ENCODE results near the gene ZHX3. TPM values are rescaled to one million over a fixed set of nuclear protein-coding genes. Genes with fewer than 3 reads are reported as not detected.

Gene ZHX3
- total RNA-seq, 1 donor from 2014 or later = 11.6 TPM

DNA sequence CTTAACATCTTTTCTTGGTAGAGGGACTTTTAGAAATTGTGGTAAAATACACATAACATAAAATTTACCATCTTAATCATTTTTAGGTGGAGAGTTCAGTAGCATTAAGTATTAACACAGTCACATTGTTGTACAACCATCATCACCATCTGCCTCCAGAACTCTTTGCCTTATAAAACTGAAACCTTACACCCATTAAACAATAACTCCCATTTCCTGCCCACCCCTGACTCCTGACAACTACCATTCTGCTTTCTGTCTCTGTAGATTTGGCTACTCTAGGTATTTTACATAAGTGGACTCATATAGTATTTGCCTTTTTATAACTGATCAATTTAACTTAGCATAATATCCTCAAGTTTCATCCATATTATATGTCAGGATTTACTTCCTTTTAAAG is 88.7 kb downstream of the ZHX3 start:
- no peak for DNase-seq (ENCODE audit: low spot score)

DNA sequence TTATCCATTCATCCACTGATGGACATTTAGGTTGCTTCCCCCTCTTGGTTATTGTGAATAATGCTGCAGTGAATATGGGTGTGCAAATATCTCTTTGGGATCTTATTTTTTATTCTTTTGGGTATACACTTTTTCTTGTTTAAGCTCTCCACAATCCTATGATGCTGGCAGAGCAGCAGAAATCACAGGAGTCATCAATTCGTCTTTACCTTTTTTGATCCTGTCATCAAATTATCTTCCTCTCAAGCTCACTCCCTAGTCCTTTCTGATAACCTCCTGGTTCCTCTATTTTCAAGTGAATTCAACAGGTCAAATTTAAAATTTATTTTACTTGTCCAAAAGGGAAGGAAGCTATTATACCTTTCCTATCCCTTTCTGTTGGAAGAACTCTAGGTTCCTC is 91.1 kb downstream of the ZHX3 start:
- no peak for DNase-seq (ENCODE audit: low spot score)

DNA sequence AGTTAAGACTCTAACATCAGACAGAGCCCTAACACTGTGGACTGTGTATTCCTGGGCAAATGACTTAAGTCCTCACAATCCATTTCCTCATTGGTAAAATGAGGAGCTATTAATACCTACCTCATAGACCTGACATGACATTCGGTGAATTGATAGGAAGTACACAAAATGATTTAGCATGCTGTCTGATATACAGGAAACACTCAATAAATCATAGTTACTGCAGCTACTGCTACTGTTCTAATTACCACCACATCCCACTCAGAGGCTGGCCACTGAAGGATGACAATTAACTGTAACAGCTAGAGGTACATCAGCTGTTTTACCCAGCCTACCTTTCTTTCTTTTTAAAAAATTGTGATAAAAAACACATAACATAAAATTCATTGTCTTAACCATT is 92.4 kb downstream of the ZHX3 start:
- no peak for DNase-seq (ENCODE audit: low spot score)

DNA sequence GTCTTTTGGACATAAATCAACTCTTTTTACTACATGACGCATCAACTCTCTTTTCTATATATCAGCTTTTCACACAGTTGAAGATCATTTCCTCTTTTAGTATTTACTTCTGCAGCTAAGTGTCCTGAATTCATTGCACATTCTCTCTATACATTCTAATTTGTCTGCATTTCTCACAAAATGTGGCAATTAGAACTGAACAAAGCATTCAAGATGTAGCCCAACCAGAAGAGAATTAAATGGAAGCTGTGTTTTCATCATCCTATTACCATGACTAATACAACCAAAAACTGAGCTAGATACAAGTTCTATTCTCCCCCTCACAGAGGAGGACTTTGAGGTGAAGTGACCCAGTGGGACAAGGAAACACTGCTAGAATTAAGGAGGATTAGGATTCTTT is 93.2 kb downstream of the ZHX3 start:
- DNase-seq (ENCODE audit: low spot score) = no peak

DNA sequence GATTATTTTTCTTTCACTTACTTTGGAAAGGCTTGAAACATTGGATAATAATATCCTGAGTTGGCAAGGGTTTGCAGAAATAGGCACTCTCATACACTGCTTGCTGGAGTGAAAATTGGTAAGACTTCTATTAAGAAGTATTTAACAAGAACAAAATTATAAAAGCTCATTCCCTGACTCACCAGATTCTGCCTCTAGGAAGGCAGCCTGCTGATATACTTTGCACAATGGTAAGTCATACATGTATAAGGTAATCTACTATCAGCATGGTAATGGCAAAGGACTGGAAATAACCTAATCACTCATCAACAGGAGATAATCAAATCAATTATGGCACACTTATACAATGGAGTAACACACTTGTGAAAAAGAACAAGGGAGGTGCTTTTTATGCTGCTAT is 94.4 kb downstream of the ZHX3 start:
- no peak for DNase-seq (ENCODE audit: low spot score)

DNA sequence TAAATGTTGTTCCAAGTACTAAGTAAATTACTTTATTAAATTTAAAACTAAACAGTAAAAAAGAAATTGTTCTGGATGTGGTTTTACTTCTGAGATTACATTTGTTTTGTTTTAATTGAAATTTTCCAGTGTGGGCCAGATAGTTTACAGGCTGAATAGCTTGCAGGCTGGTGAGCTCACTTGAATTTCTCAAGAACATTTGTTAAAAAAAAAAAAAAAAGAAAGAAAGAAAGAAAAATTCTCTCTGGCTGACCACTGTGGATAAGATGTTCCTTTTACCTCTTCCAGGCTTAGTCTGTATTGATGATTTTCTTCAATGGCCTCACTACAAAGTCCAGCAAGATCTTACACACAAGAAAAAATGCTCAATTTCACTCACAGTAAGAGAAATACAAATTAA is 94.8 kb downstream of the ZHX3 start:
- DNase-seq (ENCODE audit: low spot score) = no peak

DNA sequence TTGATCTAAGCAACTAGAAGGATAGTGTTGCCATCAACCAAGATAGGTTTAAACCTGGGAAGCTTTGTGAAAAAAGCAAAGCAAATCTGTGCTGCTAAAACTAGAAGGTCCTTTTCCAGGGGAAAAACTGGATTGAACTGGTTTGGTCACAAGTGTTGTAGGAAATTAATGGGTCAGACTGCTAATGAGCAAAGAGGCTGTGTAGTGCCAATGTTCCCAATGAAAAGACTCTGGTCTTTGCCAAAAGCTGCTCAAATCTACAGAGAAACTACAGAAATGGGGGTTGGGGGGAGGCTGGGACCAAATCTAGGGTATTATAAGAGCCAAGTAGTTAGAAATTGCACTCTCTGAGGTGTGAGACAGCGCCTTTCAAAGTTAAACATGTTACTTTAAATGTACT is 95.2 kb downstream of the ZHX3 start:
- no peak for DNase-seq (ENCODE audit: low spot score)

DNA sequence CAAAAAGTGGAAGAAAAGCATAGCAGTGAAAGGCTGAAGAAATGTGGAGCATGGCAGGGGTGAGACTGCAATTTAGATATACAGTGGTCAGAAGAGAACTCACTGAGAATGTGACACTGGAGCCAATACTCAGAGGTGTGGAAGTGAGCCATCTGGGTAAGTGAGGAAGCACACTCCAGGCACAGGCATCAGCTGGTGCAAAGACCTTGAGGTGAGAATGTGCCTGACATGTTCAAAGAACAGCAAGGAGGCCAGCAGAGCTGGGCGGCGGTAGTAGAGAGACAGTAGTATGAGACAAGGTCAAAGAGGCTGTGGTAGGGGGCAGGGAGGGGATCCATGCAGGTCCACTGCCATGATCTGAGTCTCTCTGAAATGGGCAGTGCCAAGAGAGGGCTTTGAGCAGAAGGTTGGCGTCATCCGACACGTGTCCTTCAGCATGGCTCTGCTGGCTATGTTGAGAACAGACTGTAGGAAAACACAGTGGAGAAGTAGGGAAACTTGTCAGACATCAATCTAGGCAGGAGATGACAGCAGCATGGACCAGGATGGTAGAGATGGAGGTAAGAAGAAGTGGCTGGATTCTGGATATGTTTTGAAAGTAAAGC is 95.8 kb downstream of the ZHX3 start:
- DNase-seq (ENCODE audit: low spot score) = no peak

DNA sequence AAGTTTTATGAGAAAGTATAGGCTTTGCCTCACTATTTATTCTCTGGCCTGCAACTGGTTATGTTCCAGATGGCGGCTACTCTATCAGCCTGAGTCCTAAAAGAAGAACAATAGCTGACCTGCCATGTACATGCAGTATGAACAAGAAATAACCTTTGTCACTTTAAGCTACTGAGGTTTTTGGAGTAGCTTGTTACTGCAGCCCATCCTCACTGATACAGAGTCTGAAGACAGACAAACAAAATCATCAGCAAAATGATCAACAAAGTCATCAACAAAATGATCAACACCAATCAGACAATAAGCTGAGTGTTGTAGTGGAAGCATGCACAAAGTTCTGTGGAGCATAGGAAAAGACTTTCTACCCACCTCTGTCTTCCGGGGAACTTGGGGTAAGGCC is 97.7 kb downstream of the ZHX3 start:
- no peak for DNase-seq (ENCODE audit: low spot score)

DNA sequence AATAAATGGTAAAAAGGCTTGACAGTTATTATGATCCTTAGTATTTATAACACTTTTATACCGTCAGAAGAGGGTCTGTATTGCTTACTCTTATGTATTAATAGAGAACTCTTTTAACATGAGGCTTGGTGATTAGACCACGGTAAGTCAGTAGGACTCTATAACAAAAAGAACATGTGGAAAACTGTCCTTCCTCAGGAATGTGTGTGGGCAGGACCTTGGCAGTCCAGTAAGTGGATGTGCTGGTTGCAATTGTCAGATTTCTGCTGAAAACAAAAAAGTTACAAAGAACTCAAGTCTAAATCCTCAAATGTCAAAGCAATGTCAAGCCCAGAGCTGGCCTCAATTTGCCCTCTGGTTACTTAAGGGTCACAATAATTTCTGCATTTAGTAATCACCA is 99.1 kb downstream of the ZHX3 start:
- no peak for DNase-seq (ENCODE audit: low spot score)

DNA sequence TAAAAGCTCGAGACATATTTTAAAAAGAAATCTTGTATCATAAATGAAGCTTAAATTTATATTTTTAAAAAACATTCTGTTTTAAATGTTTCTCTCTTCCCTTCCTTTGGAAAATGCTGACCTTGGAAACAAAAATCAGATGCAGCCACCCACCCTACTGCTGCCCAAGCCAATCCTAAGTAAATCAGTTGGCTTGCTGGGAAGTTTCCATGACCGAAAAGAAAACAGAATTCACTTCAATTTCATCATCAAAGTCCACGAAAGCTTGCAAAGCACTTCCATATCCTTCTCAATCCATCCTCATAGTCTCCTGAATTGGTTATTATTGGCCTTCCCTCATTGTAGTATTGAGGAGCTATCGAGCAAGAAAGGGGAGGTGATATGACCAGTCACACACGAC is 100.1 kb downstream of the ZHX3 start:
- DNase-seq (ENCODE audit: low spot score) = no peak

DNA sequence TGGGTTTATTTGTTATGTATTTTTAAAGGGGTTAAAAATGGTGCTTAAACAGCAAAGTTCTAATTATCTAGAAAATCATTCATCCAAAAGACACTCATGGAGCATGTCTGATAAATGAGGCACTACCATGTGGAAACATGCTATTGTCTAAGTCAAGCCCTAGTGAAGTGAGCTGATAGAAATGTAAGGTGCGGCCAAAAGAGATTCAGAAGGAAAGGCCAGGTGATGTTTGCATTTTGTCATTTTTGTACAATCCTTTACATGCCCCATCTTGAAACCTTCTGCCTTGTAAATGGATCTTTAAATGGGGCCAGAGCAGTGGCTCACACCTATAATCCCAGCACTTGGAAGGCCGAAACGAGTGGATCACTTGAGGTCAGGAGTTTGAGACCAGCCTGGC is 102.9 kb downstream of the ZHX3 start:
- no peak for DNase-seq (ENCODE audit: low spot score)

DNA sequence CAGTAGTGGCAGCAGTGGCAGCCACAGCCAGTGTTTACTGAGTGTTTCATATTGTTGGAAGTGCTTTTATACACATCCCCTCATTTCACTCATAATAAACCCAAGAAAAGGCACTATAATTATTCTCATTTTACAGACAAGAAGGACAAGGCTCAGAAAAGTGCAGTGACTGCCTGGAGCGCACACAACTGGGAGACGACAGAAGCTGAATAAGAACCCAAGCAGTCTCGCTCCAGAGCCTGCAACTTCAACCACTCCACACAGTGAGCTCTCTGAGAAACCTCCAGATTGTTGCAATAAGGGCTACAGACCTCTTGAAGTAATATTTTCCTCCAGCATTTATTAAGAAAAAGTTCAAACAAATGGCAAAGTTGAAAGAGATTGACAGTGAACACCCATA is 103.3 kb downstream of the ZHX3 start:
- DNase-seq (ENCODE audit: low spot score) = no peak

DNA sequence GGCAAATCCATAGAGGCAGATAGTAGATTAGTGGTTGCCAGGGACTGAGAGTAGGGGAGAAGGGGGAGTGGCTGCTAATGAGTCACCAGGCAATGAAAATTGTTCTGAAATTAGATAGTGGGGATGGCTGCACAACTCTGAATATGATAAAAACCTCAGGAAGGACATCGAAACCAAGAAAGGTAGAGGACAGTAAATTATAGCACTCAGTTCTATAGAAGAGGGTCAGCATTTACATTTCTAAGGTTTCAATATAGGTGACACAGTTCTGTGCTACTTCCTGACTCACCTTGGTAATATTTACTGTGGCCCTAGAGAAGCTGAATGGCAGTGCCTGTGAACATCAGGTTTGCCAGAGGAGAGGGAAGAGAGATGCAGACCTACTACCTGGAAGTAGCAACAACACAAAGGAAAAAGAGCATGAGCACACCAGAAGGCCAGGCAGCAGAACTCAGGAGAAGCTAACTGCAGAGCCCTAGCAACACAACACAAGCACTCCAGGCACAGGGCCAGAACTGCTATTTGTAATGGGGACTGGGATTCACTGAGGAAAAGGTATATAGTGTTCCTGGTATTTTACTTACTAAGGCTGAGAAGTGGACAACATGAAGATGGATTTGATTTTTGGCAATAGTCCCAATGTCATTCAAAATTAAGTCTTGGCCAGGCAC is 104.2 kb downstream of the ZHX3 start:
- DNase-seq (ENCODE audit: low spot score) = peak; percentile 57

DNA sequence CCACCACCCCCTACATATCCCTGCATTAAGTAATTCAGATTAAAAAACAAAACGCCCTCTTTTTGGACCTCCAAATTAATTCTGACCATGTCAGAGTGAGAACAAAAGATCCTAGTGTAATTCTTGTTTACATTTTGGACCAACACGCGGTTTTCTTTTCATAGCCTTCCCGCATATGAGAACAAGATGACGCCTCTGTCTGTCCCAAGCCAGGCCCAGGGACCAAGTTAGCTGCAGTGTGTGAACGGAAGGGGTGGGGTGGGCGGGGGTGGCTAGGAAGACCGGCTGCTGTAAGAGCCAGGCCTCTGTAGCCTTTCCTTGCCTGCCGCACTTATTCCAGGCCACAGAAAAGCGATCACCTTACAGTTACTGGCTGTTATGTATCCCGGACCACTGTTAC is 112.2 kb downstream of the ZHX3 start:
- DNase-seq (ENCODE audit: low spot score) = no peak

DNA sequence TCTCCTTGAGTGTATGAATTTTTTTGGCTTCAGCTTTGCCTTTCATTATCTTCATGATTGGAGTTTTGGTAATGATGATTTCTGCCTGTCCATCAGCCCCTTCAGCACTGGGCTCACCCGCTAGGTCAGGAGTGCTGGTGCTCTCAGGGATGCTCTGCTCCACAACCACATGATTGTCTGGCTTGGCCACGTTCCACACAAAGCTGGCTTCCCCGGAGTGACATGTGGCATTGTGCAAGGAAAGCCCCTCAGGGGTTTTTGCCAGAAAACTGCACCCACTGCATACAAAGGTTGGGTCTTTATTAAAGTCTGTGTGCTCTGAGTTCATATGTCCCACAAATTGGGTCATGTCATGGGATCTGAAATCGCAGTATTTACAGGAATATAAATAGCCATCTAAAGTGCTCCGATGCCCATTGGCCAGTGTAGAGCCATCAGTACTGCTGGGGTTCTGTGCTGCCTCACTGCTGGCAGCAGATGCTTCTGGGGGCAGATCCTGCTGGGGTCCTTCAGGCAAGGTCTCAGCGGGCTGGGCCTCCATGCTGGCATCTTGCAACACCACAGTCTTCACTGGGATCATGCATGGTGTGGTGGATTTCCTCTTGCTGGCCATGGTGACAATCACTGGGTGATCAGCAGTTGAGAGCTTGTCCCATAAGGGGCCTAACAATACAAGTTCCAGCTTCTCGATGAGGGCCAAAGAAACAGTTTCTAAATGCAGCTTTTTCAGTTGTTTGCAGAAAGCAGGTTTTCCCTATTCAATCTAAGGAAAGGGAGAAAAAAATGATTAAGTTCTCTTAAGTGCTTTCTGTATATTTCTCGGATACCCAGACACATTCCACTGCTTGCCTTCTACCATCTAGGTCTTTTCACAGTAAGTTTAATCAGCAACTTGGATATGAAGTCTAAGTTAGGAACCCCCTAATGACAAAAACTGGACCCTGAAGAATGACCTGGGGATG is 112.9 kb downstream of the ZHX3 start:
- no peak for DNase-seq (ENCODE audit: low spot score)

DNA sequence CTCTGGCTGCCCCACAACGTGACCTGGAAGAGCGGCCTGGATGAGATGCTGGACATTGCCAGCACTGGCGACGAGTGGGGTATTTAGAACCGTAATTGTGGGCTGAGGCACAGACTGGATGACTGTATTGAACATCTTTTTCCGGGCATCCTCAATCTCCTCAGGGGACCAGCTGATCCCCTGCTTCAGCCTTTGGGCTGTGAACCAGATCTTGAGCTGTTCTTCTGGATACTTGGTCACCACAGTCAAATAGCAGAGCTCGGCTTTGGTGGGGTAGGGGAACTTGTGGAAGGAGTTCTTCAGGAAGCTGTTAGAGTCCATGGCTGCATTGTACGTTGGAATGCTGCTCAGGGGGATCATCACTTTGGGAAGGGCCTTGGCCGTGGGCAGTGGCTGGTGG is 113.9 kb downstream of the ZHX3 start:
- DNase-seq (ENCODE audit: low spot score) = no peak

DNA sequence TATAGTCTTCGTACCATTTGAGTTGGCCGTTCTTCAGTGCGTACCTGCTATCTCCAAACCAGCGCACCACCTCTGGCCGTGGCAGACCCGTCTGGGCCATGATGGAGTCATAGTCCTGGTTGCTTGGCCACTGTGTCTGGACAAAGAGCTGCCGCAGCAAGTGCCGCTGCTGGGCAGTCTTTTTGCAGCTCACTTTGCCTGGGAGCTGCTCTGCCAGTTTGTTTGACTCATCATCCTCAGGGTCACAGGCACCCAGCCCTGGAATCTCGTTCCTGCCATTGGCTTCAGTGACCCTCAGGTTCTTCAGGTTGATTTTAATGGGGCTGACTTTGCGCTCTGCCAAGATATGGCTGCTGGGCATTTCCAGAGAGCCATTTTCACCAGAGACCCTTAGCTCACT is 115.1 kb downstream of the ZHX3 start:
- no peak for DNase-seq (ENCODE audit: low spot score)

DNA sequence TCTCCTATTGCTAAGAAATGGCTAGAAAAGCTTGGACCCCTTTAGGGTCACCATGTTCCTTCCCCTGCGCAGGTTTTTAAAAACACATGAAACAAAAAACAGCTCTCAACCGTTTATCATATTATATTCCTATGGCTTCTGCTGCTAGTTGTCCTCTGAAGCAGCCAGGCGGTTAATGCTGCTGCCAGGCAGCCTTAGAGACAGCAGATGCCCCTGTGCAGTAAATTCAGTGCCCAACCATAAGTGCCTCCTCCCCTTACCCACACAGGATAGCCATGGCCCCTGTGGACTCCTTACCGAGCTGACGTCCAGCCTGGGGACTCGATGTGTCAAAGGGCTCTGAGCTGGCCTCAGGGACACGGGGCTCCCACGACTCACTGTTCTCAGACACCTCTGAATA is 115.8 kb downstream of the ZHX3 start:
- no peak for DNase-seq (ENCODE audit: low spot score)

DNA sequence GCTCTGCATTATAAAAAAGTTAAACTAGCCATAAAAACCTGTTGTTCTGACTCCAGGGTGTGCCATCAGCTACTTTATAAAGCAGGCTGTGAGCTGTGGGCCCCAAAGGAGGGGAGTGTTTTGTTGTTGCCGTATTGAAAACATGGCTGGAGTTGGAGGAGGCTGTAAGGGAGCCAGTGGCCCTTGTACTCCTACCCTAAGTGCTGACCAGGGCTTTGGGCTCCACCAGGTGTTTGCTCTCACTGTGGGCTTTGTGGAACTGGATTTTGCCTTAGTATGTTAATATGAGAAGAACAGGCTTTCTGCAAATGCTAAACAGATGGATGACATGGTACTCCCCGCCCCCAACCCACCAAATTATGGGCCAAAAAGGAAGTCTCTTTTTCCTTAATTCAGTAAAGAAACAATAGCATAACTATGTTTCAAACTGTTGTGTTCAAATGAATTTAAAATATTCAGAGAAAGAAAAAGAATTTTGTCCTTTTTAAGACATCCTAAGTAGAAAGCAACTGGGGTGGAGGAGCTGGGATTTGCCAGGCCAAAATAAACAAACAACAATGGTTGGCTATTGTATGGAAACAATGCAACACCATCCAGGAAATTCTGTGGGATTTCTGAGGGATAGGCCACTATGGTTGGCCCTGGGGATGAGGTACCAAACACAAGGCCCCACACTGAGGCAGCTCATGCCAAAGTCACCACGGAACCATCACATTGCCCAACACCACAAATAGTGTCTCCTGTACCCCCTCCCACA is 116.9 kb downstream of the ZHX3 start:
- no peak for DNase-seq (ENCODE audit: low spot score)

DNA sequence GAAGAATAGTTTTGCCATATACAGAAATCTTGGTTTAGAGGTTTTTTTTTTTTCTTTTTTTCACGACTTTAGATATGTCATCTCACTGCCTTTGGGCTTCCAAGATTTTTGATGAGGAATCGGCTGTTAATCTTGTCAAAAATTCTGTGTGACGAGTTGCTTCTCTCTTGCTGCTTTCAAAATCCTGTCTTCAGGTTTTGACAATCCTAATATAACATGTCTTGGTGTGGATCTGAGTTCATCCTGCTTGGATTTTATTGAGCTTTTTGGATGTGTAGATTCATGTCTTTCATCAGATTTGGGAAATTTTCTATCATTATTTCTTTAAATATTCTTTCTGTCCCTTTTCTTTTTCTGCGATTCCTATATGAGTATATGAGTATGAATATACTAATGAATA is 119.1 kb downstream of the ZHX3 start:
- DNase-seq (ENCODE audit: low spot score) = no peak

DNA sequence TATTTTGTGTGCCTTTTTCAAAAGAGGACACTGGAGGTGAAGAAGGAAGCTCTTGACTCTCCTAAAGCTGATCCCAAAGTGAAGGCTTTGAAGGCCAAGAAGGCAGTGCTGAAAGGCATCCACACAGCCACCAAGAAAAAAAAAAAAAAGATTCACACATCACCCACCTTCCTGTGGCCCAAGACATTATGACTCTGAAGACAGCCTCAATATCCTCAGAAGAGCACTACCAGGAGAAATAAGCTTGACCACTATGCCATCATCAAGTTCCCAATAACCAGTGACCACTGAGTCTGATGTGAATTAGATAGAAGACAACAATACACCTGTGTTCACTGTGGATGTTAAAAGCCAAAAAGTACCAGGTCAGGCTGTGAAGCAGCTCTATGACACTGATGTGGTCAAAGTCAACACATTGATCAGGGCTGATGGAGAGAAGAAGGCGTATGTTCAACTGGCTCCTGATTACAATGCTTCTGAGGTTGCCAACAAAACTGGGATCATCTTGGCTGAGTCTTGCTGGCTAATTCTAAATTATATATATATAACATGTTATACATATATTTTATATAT is 120.8 kb downstream of the ZHX3 start:
- no peak for DNase-seq (ENCODE audit: low spot score)
